Adipose tissue (tissue), 3 donors: ENCODE measurements around the gene PIBF1. TPM values are rescaled to one million over a fixed set of nuclear protein-coding genes. Genes with fewer than 3 reads are reported as not detected.

Source experiments
- H3K27ac ChIP-seq: one replicate; pipeline ENCODE4 v1.5.1; 2013; ENCODE audit warnings: low read depth, low read length
- WGBS, 3 donors: extraction: QIAGEN DNeasy Blood & Tissue Kit; methylation state at CpG; one replicate each; pipeline ENCODE4 v1.1.7; 2013; 5-methylcytosine and 5-hydroxymethylcytosine counted together
- polyA plus RNA-seq, 3 donors: library from polyadenylated mRNA; stranded (reverse); fragments of 200-250 nt; gene quantifications; one replicate each; pipeline ENCODE4 v1.2.3, GENCODE V29; 2013
- donor health status: healthy with polysubstance abuse.
- donor health status: Bipolar disorder and iron deficiency.
- donor health status: healthy.

Gene PIBF1
- polyA plus RNA-seq, 3 donors, result 4.1 to 21.7 (median 5.7) TPM

DNA sequence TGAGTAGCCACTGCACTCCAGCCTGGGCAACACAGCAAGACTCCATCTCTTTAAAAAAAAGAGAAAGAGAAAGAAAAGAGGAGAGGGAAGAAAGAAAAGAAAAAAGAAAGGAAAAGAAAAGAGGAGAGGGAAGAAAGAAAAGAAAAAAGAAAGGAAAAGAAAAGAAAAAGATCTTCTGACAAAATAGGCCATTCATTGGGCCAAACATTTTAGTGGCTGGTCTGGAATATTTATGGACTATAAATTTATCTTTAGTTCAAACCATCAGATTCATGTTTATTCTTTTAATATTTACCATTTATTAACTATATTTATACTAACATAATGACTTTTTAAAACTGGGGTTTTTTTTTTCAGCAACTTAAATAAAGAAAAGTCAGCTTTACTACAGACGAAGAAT, 191.3 kb downstream of the PIBF1 start:
- 89 to 100% (median 95%) methylated on average over 1 of the region's 1 CpG for WGBS, 3 donors
- no peak overlapping the region for H3K27ac ChIP-seq

- no peak overlapping the region for H3K27ac ChIP-seq
- 69 to 88% (median 77%) methylated on average over 5 of the region's 5 CpGs for WGBS, 3 donors
Measured at GRCh38 chr13:72983085-72983768, 201.3 kb downstream of the PIBF1 start.

DNA sequence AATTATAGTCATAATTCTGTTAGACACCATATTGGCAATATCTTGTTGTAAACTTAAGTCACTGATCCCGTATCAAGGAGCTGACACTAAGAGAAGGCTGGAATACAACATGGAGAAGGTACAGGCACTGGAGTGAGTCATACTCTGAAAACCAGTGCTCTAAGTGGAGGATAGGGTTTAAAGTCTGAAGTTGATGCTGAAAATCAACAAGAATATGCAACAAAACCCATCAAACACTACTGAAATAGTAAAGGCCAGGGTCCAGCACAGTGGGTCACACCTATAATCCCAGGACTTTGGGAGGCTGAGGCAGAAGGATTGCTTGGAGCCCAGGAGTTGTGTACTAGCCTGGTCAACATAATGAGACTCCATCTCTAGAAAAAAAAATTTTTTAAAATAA, 203.7 kb downstream of the PIBF1 start:
- H3K27ac ChIP-seq, result no peak overlapping the region
- 93 to 96% (median 95%) methylated on average over 1 of the region's 1 CpG for WGBS, 3 donors

- H3K27ac ChIP-seq, result no peak overlapping the region
- 94 to 100% (median 97%) methylated on average over 1 of the region's 1 CpG for WGBS, 3 donors
Measured at GRCh38 chr13:72986197-72986596, 204.3 kb downstream of the PIBF1 start.

DNA sequence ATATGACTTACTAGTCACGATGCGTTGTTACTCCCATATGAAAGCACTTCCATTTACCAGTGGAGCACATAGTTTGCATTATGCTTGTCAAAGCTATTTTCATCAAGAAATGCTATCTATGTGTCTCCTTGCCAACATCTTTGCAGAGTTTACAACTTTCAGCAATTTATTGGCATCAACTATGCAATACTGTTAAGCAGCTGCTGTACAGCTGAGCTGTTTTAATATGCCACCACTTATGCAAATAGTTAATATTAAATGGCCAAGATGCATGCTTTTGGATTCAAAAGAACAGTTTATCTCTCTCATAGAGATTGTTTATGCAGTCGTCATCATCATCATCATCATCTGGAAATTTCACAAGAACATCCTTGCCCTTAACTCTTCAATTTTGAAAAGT, 209.0 kb downstream of the PIBF1 start:
- 77 to 98% (median 82%) methylated on average over 3 of the region's 3 CpGs for WGBS, 3 donors

GRCh38 chr13:72998012-72998411, 216.1 kb downstream of the PIBF1 start:
- WGBS, 3 donors, result 97 to 98% (median 97%) methylated on average over 4 of the region's 4 CpGs
- no peak overlapping the region for H3K27ac ChIP-seq

More for the DNA sequence above, 209.0 kb downstream of the PIBF1 start:
- no peak overlapping the region for H3K27ac ChIP-seq

- WGBS, 3 donors, result 65 to 91% (median 77%) methylated on average over 4 of the region's 4 CpGs
- H3K27ac ChIP-seq, result no peak overlapping the region
Measured at GRCh38 chr13:73000027-73000674, 218.2 kb downstream of the PIBF1 start.

GRCh38 chr13:73001971-73002370, 220.0 kb downstream of the PIBF1 start:
- H3K27ac ChIP-seq, result no peak overlapping the region

DNA sequence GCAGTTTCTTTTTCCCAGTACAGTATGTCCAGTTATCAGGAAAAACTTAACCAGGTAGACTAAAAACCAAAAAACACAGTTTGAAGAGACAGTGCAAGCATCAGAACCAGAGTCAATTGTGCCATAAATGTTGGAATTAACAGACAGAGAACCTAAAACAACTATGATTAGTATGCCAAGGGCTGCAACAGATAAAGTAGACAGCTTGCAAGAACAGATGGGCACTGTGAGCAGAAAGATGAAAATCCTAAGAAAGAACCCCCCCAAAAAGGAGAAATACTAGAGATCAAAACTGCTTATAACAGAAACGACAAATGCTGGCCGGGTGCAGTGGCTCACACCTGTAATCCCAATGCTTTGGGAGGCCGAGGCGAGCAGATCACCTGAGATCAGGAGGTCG, 229.8 kb downstream of the PIBF1 start:
- H3K27ac ChIP-seq, result no peak overlapping the region
- WGBS, 3 donors, result 87 to 93% (median 91%) methylated on average over 5 of the region's 5 CpGs

DNA sequence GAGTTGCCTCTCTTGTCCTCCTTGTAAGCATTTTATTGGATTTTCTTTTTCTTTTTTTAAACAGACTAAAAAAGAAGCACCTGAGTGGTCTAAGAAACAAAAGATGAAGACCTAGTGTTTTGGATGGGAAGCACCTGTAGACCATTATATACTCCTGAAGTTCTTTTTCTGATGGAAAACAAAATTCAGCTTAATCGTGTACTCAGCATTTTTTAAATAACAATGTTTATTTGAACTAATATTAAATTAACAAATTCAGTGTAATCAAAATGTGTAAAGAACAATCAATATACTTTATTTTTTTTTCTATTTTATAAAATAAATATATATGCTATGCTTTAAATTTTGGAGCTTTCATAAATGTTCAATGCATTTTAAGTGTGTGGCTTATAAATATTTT, 233.9 kb downstream of the PIBF1 start:
- 93 to 98% (median 94%) methylated on average over 1 of the region's 1 CpG for WGBS, 3 donors

GRCh38 chr13:73018336-73018735, 236.4 kb downstream of the PIBF1 start:
- WGBS, 3 donors, result 69 to 95% (median 94%) methylated on average over 1 of the region's 1 CpG
- H3K27ac ChIP-seq, result no peak overlapping the region

More for the DNA sequence above, 233.9 kb downstream of the PIBF1 start:
- H3K27ac ChIP-seq, result no peak overlapping the region

DNA sequence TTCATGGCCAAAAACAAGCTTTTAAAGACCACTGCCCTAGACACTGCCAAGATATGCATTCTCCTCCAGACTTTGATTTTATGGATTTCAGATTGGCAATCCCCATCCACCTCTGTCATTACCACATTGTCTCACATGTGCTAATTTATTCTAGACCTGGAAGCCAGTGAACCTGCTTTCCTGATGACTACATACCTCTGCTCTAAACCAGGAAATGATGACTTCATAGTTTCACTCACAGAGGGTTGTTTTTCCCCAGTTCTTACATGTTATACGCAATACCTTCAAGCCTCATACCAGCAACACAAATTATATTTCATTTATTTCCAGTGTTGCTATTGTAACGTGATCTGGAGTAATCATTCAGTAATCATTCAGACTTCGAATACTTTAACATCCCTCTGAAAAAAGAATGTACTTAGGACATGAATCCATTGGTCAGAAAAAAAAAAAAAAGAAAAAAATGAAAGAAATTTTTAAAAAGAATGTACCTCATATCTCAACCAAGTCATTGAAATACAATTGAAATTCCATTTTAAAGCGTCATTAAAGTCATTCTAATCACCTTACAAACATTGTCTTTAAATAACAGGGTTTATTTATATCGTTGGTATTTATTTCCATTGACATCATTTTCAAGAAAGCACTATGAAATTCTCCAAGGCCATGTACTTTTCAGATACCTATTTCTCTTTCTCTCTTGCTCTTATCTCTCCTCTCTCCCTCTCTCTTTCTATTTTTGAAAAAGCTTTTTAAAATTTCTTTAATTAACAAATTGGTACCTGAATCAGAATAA, 243.5 kb downstream of the PIBF1 start:
- WGBS, 3 donors, result 61 to 80% (median 78%) methylated on average over 5 of the region's 5 CpGs
- H3K27ac ChIP-seq, result no peak overlapping the region

GRCh38 chr13:73034901-73035300, 253.0 kb downstream of the PIBF1 start:
- WGBS, 3 donors, result 96 to 98% (median 97%) methylated on average over 2 of the region's 2 CpGs
- H3K27ac ChIP-seq, result no peak overlapping the region

- 65 to 87% (median 71%) methylated on average over 2 of the region's 2 CpGs for WGBS, 3 donors
- no peak overlapping the region for H3K27ac ChIP-seq
Measured at GRCh38 chr13:73035660-73036059, 253.7 kb downstream of the PIBF1 start.

DNA sequence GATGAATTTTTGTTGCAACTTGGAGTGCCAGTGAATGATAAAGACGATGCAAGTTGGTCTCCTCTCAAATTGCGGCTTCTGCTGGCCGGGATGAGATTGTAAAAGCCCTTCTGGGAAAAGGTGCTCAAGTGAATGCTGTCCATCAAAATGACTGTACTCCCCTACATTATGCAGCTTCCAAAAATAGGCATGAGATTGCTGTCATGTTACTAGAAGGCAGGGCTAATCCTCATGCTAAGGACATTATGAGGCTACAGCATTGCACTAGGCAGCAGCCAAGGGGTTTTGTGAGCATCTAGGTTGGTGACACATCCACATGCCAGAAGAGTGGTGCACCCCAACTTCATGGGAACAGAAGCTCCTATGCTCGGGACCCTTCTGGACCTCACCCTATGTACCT, 254.6 kb downstream of the PIBF1 start:
- no peak overlapping the region for H3K27ac ChIP-seq
- 92 to 98% (median 94%) methylated on average over 4 of the region's 4 CpGs for WGBS, 3 donors

DNA sequence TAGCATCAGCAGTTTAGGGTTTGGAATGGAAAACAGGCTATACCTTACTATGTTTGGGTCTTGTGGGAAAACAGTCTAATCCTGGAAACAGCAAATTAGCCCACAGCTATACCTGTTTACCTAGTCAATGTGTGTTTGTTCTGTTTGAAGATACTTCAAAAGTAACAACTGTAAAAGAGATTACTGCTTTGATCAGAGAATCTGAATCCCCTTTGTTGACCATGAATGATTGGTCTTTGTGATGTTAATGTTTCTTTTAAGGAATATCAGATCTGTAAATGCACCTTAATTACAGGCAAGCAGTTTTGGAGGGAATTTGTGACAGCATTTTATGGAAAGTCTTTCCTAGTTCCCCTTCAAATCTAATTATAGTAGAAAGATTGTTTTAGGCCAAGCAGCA, 256.1 kb downstream of the PIBF1 start:
- no peak overlapping the region for H3K27ac ChIP-seq

DNA sequence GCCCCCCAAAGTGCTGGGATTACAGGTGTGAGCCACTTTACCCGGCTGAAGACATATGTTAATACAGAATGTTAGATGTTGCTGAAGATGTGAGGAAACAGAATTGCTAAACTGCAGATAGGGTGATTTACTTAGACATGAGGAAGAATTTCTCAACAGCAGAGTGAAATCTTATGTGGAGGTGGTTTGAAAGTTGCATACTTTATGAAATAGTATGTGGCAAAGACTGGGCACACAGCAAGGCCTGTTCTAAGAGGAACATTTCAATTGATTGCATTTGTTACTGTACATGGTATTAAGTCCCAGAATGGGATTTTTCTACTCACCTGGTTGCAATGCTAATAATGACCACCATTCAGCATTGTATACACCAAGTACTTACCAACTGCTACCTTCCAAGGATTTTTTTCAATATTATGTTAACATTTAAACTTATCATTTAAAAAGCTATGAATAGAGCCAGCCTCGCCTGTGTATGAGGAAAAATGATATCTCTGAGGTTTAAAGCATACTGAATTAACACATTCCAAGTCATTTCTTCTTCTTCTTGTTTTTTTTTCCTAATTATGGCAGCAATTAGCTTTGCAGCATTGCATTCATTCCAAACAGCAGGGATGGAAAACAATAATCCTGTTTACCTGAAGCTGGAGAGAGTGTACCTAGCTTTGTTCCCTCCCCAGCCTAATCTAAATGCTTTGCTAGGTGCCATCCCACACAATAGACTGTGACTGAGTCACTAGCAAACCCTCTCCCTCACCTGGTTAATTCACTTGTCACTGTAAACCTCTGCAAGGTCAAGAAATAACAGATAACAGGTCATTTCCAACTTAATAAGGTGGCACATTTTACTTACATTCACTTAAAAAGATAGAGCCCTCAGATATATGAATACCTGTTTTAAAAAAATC, 257.5 kb downstream of the PIBF1 start:
- whole genome bisulfite sequencing, 3 donors, result 65 to 75% (median 67%) methylated on average over 2 of the region's 2 CpGs
- H3K27ac ChIP-seq, result no peak overlapping the region

GRCh38 chr13:73040484-73040883, 258.6 kb downstream of the PIBF1 start:
- WGBS, 3 donors, result 30 to 71% (median 71%) methylated on average over 3 of the region's 3 CpGs
- H3K27ac ChIP-seq, result no peak overlapping the region
